ENCODE measurements around the gene ADH1B.

DNA sequence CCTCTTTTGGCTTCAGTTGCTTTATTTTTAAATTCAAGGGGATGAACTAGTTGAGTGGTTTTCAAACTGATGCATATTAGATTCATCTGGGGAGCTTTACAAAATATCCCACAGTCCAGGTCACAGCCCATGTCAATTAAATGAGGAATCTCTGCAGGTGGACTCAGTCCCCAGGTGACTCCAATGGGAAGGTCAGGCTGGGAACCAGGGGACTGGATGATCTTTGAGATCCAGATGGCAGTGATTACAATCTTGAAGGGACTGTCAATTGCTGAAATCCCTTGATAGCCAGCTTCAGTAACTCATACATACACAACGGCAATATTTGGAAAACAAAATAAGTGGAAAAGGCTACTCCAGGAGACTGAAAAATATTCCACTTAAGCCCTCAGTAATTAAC is 7.0 kb downstream of the ADH1B start:
- TF ChIP-seq, protein P1, sequence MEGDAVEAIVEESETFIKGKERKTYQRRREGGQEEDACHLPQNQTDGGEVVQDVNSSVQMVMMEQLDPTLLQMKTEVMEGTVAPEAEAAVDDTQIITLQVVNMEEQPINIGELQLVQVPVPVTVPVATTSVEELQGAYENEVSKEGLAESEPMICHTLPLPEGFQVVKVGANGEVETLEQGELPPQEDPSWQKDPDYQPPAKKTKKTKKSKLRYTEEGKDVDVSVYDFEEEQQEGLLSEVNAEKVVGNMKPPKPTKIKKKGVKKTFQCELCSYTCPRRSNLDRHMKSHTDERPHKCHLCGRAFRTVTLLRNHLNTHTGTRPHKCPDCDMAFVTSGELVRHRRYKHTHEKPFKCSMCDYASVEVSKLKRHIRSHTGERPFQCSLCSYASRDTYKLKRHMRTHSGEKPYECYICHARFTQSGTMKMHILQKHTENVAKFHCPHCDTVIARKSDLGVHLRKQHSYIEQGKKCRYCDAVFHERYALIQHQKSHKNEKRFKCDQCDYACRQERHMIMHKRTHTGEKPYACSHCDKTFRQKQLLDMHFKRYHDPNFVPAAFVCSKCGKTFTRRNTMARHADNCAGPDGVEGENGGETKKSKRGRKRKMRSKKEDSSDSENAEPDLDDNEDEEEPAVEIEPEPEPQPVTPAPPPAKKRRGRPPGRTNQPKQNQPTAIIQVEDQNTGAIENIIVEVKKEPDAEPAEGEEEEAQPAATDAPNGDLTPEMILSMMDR (conservative IDR thresholded peaks at IDR 0.05; ENCODE audit: low read depth in 2 of 2), result no peak
- TF ChIP-seq, protein P2, sequence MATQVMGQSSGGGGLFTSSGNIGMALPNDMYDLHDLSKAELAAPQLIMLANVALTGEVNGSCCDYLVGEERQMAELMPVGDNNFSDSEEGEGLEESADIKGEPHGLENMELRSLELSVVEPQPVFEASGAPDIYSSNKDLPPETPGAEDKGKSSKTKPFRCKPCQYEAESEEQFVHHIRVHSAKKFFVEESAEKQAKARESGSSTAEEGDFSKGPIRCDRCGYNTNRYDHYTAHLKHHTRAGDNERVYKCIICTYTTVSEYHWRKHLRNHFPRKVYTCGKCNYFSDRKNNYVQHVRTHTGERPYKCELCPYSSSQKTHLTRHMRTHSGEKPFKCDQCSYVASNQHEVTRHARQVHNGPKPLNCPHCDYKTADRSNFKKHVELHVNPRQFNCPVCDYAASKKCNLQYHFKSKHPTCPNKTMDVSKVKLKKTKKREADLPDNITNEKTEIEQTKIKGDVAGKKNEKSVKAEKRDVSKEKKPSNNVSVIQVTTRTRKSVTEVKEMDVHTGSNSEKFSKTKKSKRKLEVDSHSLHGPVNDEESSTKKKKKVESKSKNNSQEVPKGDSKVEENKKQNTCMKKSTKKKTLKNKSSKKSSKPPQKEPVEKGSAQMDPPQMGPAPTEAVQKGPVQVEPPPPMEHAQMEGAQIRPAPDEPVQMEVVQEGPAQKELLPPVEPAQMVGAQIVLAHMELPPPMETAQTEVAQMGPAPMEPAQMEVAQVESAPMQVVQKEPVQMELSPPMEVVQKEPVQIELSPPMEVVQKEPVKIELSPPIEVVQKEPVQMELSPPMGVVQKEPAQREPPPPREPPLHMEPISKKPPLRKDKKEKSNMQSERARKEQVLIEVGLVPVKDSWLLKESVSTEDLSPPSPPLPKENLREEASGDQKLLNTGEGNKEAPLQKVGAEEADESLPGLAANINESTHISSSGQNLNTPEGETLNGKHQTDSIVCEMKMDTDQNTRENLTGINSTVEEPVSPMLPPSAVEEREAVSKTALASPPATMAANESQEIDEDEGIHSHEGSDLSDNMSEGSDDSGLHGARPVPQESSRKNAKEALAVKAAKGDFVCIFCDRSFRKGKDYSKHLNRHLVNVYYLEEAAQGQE (IDR thresholded peaks at IDR 0.05; ENCODE audit: unreplicated experiment), result no peak
- TF ChIP-seq, protein P3, sequence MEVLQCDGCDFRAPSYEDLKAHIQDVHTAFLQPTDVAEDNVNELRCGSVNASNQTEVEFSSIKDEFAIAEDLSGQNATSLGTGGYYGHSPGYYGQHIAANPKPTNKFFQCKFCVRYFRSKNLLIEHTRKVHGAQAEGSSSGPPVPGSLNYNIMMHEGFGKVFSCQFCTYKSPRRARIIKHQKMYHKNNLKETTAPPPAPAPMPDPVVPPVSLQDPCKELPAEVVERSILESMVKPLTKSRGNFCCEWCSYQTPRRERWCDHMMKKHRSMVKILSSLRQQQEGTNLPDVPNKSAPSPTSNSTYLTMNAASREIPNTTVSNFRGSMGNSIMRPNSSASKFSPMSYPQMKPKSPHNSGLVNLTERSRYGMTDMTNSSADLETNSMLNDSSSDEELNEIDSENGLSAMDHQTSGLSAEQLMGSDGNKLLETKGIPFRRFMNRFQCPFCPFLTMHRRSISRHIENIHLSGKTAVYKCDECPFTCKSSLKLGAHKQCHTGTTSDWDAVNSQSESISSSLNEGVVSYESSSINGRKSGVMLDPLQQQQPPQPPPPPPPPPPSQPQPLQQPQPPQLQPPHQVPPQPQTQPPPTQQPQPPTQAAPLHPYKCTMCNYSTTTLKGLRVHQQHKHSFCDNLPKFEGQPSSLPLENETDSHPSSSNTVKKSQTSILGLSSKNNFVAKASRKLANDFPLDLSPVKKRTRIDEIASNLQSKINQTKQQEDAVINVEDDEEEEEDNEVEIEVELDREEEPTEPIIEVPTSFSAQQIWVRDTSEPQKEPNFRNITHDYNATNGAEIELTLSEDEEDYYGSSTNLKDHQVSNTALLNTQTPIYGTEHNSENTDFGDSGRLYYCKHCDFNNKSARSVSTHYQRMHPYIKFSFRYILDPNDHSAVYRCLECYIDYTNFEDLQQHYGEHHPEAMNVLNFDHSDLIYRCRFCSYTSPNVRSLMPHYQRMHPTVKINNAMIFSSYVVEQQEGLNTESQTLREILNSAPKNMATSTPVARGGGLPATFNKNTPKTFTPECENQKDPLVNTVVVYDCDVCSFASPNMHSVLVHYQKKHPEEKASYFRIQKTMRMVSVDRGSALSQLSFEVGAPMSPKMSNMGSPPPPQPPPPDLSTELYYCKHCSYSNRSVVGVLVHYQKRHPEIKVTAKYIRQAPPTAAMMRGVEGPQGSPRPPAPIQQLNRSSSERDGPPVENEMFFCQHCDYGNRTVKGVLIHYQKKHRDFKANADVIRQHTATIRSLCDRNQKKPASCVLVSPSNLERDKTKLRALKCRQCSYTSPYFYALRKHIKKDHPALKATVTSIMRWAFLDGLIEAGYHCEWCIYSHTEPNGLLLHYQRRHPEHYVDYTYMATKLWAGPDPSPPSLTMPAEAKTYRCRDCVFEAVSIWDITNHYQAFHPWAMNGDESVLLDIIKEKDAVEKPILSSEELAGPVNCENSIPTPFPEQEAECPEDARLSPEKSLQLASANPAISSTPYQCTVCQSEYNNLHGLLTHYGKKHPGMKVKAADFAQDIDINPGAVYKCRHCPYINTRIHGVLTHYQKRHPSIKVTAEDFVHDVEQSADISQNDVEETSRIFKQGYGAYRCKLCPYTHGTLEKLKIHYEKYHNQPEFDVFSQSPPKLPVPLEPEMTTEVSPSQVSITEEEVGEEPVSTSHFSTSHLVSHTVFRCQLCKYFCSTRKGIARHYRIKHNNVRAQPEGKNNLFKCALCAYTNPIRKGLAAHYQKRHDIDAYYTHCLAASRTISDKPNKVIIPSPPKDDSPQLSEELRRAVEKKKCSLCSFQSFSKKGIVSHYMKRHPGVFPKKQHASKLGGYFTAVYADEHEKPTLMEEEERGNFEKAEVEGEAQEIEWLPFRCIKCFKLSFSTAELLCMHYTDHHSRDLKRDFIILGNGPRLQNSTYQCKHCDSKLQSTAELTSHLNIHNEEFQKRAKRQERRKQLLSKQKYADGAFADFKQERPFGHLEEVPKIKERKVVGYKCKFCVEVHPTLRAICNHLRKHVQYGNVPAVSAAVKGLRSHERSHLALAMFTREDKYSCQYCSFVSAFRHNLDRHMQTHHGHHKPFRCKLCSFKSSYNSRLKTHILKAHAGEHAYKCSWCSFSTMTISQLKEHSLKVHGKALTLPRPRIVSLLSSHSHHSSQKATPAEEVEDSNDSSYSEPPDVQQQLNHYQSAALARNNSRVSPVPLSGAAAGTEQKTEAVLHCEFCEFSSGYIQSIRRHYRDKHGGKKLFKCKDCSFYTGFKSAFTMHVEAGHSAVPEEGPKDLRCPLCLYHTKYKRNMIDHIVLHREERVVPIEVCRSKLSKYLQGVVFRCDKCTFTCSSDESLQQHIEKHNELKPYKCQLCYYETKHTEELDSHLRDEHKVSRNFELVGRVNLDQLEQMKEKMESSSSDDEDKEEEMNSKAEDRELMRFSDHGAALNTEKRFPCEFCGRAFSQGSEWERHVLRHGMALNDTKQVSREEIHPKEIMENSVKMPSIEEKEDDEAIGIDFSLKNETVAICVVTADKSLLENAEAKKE (CRISPR knock-in tag; IDR thresholded peaks at IDR 0.05), result no peak

All from GM23338 (cell line).